PC-9 (cell line): ENCODE results near the gene LMF1. TPM values are rescaled to one million over a fixed set of nuclear protein-coding genes. Genes with fewer than 3 reads are reported as not detected.

Source experiments
- BruUV-seq: library from RNA; stranded (reverse); fragments of 400-500 nt; replicated peaks from 2 replicates; lab custom pipeline; 2021; lab: Mats Ljungman, UMichigan
- CTCF ChIA-PET: fragments of 300-600 bp; sonication (Branson Sonifier 250); formaldehyde crosslinking; loops from one replicate; lab custom pipeline; 2022; ENCODE audit warnings: antibody characterized with exemption; lab: Charles Lee
- POLR2A ChIA-PET: fragments of 300-600 bp; sonication (Branson Sonifier 250); formaldehyde crosslinking; loops from one replicate; lab custom pipeline; 2022; ENCODE audit warnings: antibody characterized with exemption; ENCODE audit not compliant: unreplicated experiment; lab: Charles Lee
- DNase-seq, 2 experiments: peaks; one replicate each; pipeline versions ENCODE4 v3.0.0 to v3.0.0-alpha.2; 2015 to 2022; ENCODE audit warnings: mixed read lengths in 1 of 2
- H2AFZ ChIP-seq: fragments of 200-600 bp; sonication (generic); 2 replicates; pipeline ENCODE4 v1.8.1; 2017; ENCODE audit warnings: antibody characterized with exemption
- H3F3A ChIP-seq: fragments of 200-600 bp; sonication (generic); 2 replicates; pipeline ENCODE4 v1.8.1; 2017; ENCODE audit warnings: antibody characterized with exemption, mild to moderate bottlenecking, low read depth; ENCODE audit not compliant: insufficient read depth
- H3K27ac ChIP-seq: fragments of 200-600 bp; sonication (generic); 2 replicates; pipeline ENCODE4 v1.6.1; 2016; ENCODE audit warnings: mixed run types
- H3K27me3 ChIP-seq: fragments of 200-600 bp; sonication (generic); 2 replicates; pipeline ENCODE4 v1.6.1; 2016; ENCODE audit warnings: low read depth, mixed run types; ENCODE audit not compliant: insufficient read depth
- H3K36me3 ChIP-seq: fragments of 200-600 bp; sonication (generic); 2 replicates; pipeline ENCODE4 v1.6.1; 2016; ENCODE audit warnings: low read depth, mixed run types
- H3K4me1 ChIP-seq: fragments of 200-600 bp; sonication (generic); replicated peaks from 2 replicates; pipeline ENCODE4 v1.6.1; 2016; ENCODE audit warnings: mixed run types; ENCODE audit not compliant: insufficient read depth
- H3K4me2 ChIP-seq: fragments of 200-600 bp; sonication (generic); 2 replicates; pipeline ENCODE4 v1.6.1; 2017; ENCODE audit warnings: mixed run types
- H3K4me3 ChIP-seq: fragments of 200-600 bp; sonication (generic); 2 replicates; pipeline ENCODE4 v1.6.1; 2016; ENCODE audit warnings: mixed run types
- H3K79me2 ChIP-seq: fragments of 200-600 bp; sonication (generic); 2 replicates; pipeline ENCODE4 v1.6.1; 2017; ENCODE audit warnings: low read depth, mixed run types
- H3K9me2 ChIP-seq: fragments of 200-600 bp; sonication (generic); 2 replicates; pipeline ENCODE4 v1.8.1; 2017; ENCODE audit warnings: mild to moderate bottlenecking; ENCODE audit not compliant: insufficient read depth
- H3K9me3 ChIP-seq: fragments of 200-600 bp; sonication (generic); 2 replicates; pipeline ENCODE4 v1.8.1; 2016; ENCODE audit warnings: low read depth; ENCODE audit not compliant: insufficient read depth
- H4K20me1 ChIP-seq: fragments of 200-600 bp; sonication (generic); 2 replicates; pipeline ENCODE4 v1.8.1; 2017; ENCODE audit not compliant: insufficient read depth
- EZH2 ChIP-seq: fragments of 200-600 bp; sonication (generic); IDR thresholded peaks from 2 replicates; pipeline ENCODE4 v1.8.0; 2017; ENCODE audit warnings: antibody characterized with exemption, low read depth
- intact Hi-C: fragments of 100-400 bp; cut with micrococcal nuclease; formaldehyde crosslinking; loops from one replicate; pipeline ENCODE4 v1.10.0; 2022; ENCODE audit not compliant: unreplicated experiment
- total RNA-seq: library from RNA; stranded (reverse); gene quantifications from 2 replicates; pipeline ENCODE4 v1.2.3, GENCODE V29; 2021
- TF ChIP-seq, protein P1 (sequence below): fragments of 200-600 bp; sonication (generic); conservative IDR thresholded peaks from 2 replicates; pipeline ENCODE4 v1.6.1; 2017; ENCODE audit warnings: mixed run types, antibody characterized with exemption, mild to moderate bottlenecking, moderate library complexity

The LMF1 gene
- total RNA-seq, 1 experiment from 2014 or later: 31.3 TPM

DNA sequence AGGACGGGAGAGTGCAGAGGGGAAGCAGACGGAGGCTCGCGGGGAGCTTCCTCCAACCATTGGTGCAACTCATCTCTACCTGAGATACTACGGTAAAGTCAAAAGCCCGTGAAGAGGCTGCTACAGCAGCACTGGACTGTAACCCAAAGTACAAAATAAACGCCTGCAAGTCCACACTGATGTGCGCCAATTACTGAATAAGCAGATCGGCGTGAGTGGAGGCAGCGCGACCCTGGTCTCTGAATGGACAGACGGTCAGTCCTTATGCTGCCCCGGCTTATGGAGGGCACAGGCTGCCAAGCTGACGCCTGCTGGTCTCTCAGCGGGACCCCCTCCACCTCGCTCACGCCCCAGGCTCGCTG, 58.5 kb downstream of the LMF1 start:
- Histone ChIP-seq H3K4me1 (no peaks in the 10 kb centered on the region), H2AFZ (no peak overlapping the region), H3F3A (no peaks in the 10 kb centered on the region), H3K79me2 (no peaks in the 10 kb centered on the region), H3K27ac (no peak overlapping the region), H3K4me2 (no peak overlapping the region), H3K27me3 (no peaks in the 10 kb centered on the region), H3K36me3 (no peaks in the 10 kb centered on the region), H3K4me3 (no peak overlapping the region), H3K9me3 (no peaks in the 10 kb centered on the region), H4K20me1 (no peaks in the 10 kb centered on the region), H3K9me2 (no peaks in the 10 kb centered on the region)
- CTCF ChIA-PET: no interaction called here
- POLR2A ChIA-PET: no interaction called here
- no peak for DNase-seq
- intact Hi-C loops: no loop called here
- BruUV-seq: no TSS peak
- TF ChIP-seq, protein P1, sequence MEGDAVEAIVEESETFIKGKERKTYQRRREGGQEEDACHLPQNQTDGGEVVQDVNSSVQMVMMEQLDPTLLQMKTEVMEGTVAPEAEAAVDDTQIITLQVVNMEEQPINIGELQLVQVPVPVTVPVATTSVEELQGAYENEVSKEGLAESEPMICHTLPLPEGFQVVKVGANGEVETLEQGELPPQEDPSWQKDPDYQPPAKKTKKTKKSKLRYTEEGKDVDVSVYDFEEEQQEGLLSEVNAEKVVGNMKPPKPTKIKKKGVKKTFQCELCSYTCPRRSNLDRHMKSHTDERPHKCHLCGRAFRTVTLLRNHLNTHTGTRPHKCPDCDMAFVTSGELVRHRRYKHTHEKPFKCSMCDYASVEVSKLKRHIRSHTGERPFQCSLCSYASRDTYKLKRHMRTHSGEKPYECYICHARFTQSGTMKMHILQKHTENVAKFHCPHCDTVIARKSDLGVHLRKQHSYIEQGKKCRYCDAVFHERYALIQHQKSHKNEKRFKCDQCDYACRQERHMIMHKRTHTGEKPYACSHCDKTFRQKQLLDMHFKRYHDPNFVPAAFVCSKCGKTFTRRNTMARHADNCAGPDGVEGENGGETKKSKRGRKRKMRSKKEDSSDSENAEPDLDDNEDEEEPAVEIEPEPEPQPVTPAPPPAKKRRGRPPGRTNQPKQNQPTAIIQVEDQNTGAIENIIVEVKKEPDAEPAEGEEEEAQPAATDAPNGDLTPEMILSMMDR: no peak
- no peak for TF ChIP-seq EZH2

DNA sequence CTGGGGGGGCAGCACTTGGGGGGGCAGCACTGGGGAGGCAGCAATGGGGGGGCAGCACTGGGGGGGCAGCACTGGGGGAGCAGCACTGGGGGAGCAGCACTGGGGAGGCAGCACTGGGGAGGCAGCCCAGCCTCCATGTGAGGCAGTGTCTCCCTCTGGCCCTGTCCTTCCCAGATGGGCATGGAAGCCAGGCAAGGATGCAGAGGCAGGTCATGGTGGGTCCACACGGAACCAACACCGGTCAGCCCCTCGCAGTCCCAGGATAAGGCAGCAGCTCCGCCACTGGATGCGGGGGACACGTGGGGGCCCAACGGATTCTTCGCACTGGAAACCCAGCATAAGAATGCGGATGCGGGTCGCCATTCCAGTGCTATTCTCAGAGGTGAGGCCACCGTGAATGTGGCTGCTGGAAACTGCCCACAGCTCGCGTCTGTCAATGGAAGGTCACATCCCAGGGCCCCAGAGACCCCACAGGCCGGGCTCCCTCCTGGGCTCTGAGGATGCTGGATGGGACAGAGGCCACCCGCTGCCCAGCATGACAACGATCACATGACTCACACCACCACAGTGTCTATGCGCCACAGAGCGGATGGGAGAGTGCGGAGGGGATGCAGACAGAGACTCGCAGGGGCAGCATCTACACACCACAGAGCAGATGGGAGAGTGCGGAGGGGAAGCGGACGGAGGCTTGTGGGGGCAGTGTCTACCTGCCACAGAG, 59.0 kb downstream of the LMF1 start:
- POLR2A ChIA-PET: no interaction called here
- no peak overlapping the region for H2AFZ ChIP-seq

DNA sequence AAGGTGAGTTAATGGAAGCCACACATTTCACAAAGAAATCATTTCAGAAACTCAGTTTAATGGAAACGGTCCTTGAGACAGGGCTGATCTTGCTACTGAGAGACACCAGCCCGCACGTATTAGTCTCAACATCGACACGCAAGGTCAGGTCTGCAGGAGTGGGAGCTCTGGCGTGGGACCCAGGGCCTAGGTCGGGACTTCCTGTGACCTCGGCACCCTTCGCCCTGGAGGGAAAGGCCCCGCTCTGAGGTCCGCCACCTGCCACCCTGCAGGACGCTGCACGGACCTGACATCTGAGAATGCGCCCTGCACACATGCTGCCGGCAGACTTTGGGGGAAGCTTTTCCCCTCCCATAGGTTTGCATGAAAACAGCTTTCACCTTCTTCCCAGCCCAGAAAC, 59.7 kb downstream of the LMF1 start:
- Histone ChIP-seq H3K9me3 (no peaks in the 10 kb centered on the region), H3K79me2 (no peaks in the 10 kb centered on the region), H2AFZ (no peak overlapping the region), H3K4me2 (no peak overlapping the region), H3K36me3 (no peaks in the 10 kb centered on the region), H3K27ac (no peak overlapping the region), H3K4me1 (no peaks in the 10 kb centered on the region), H3F3A (no peaks in the 10 kb centered on the region), H4K20me1 (no peaks in the 10 kb centered on the region), H3K27me3 (no peaks in the 10 kb centered on the region), H3K4me3 (no peak overlapping the region), H3K9me2 (no peaks in the 10 kb centered on the region)
- DNase-seq: no peak
- no peak for TF ChIP-seq EZH2
- TF ChIP-seq, protein P1: no peak
- intact Hi-C loops: no loop called here
- ChIA-PET CTCF (no interaction called here), POLR2A (no interaction called here)
- BruUV-seq: no TSS peak

More for the DNA sequence above, 59.0 kb downstream of the LMF1 start:
- Histone ChIP-seq H3K27me3 (no peaks in the 10 kb centered on the region), H3K4me3 (no peak overlapping the region), H3K4me2 (no peak overlapping the region), H4K20me1 (no peaks in the 10 kb centered on the region), H3K9me3 (no peaks in the 10 kb centered on the region), H3K9me2 (no peaks in the 10 kb centered on the region), H3K4me1 (no peaks in the 10 kb centered on the region), H3K27ac (no peak overlapping the region), H3K79me2 (no peaks in the 10 kb centered on the region), H3F3A (no peaks in the 10 kb centered on the region), H3K36me3 (no peaks in the 10 kb centered on the region)
- intact Hi-C loops: no loop called here
- BruUV-seq: no TSS peak
- TF ChIP-seq, protein P1: no peak
- TF ChIP-seq EZH2: no peak
- CTCF ChIA-PET: no interaction called here
- no peak for DNase-seq
